CD4-positive, alpha-beta T cell treated with Interleukin-2 at 100 ng/mL for 4 hours (primary cell): Measurements from ENCODE around the gene ZNF606.

Source experiments
- DNase-seq: peaks from one replicate; pipeline ENCODE4 v3.0.0-alpha.2; 2020; ENCODE audit warnings: low spot score

ZNF606 gene

GRCh38 chr19:57927587-57927986 is 75.0 kb downstream of the ZNF606 start:
- no peak for DNase-seq
